Omental fat pad (tissue), 4 donors: ENCODE results near the gene CDC42BPG. TPM values are rescaled to one million over a fixed set of nuclear protein-coding genes. Genes with fewer than 3 reads are reported as not detected.

Source experiments
- ATAC-seq: fragments of 150-250 bp; one replicate; pipeline ENCODE4 v1.9.1; 2016; ENCODE audit warnings: mild to moderate bottlenecking, moderate library complexity; ENCODE audit not compliant: low FRiP score
- DNase-seq: peaks from one replicate; pipeline ENCODE4 v3.0.0-alpha.2; 2019; ENCODE audit warnings: low spot score
- total RNA-seq, 4 donors: library from RNA; depleted of rRNA; stranded (reverse); fragments of >200 nt; gene quantifications; one replicate each; pipeline ENCODE4 v1.1.0, GENCODE V29; 2016
- TF ChIP-seq, protein P1 (sequence below), 3 donors: fragments of 450-650 bp; IDR thresholded peaks; one replicate each; pipeline ENCODE4 v1.5.1; 2016 to 2017; ENCODE audit warnings: antibody characterized with exemption in 3 of 3, mild to moderate bottlenecking in 3 of 3, moderate library complexity in 2 of 3

Gene CDC42BPG
- total RNA-seq, 4 donors from 2014 or later: 0.19 to 0.48 (median 0.42) TPM

- TF ChIP-seq, protein P1, sequence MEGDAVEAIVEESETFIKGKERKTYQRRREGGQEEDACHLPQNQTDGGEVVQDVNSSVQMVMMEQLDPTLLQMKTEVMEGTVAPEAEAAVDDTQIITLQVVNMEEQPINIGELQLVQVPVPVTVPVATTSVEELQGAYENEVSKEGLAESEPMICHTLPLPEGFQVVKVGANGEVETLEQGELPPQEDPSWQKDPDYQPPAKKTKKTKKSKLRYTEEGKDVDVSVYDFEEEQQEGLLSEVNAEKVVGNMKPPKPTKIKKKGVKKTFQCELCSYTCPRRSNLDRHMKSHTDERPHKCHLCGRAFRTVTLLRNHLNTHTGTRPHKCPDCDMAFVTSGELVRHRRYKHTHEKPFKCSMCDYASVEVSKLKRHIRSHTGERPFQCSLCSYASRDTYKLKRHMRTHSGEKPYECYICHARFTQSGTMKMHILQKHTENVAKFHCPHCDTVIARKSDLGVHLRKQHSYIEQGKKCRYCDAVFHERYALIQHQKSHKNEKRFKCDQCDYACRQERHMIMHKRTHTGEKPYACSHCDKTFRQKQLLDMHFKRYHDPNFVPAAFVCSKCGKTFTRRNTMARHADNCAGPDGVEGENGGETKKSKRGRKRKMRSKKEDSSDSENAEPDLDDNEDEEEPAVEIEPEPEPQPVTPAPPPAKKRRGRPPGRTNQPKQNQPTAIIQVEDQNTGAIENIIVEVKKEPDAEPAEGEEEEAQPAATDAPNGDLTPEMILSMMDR (IDR thresholded peaks at IDR 0.05): no peak
- ATAC-seq (no peak), DNase-seq (no peak)
Observed at GRCh38 chr11:64852804-64853509, 8.5 kb upstream of the CDC42BPG start.

GRCh38 chr11:64851831-64852351 is 7.4 kb upstream of the CDC42BPG start:
- ATAC-seq (no peak), DNase-seq (no peak)
- TF ChIP-seq, protein P1 (IDR thresholded peaks at IDR 0.05): no peak

DNA sequence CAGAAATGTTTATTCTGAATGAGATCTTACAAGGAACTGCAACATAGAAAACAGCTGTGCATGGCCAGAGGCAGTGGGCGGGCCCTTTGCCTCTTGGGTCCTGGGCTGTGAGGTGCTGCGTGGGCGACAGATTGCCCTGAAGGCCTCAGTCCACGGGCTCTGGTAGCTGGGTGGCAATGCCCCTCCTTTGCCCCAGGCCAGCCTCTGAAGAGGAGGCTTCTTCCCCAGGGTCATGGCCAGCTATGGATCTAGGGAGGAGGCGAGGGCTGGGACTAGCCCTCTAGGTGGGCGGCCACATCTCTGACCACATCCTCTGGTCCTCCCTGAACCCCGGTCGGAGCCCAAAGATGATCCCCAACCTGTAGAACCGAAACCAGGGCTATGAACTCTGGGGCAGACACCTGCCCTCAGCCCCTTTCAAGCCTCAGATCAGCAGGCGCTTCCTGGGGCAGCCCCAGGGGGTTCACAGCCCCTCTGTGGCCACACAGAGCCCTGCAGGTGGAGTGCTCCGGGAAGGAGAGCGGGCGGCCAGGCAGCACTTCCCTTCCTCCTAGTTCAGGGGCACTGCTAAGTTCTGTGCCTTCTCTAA is 6.6 kb upstream of the CDC42BPG start:
- no peak for ATAC-seq
- no peak for DNase-seq
- TF ChIP-seq, protein P1 (IDR thresholded peaks at IDR 0.05): no peak

- DNase-seq (no peak), ATAC-seq (no peak)
- TF ChIP-seq, protein P1 (IDR thresholded peaks at IDR 0.05): no peak
Observed at GRCh38 chr11:64849598-64850356, 5.3 kb upstream of the CDC42BPG start.

- ATAC-seq (no peak), DNase-seq (no peak)
- TF ChIP-seq, protein P1 (IDR thresholded peaks at IDR 0.05): no peak
Observed at GRCh38 chr11:64848826-64849597, 4.6 kb upstream of the CDC42BPG start.

DNA sequence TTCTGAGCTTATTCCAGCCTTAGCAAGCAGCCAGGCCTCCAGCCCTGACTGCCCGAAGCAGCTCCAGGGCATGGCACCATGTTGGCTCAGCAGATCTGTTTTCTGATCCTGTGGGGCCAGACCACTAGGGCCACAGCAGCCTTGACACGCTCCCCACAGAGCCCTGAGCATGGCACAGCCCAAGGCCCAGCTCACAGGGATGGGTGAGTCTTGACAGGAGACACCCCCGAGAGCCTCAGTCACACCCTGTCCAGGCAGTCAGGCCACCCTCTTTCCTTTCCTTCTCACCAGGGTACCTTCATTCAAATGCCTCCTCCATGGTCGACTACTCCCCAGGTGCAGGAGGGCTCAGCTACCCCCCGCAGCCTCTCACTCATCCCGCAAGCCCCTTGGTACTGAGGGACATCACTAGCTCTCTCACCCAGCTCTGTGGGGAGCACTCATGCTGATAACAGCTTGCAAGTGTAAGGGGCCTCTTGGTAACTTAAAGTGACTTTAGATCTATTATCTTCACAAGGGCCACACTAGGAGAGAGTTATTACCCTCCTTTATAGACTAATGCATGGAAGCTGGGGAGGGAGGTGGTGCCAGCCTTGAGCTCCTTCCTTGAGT is 3.9 kb upstream of the CDC42BPG start:
- DNase-seq: no peak
- TF ChIP-seq, protein P1 (IDR thresholded peaks at IDR 0.05): no peak

More for the DNA sequence above, 3.9 kb upstream of the CDC42BPG start:
- no peak for ATAC-seq
